K562 (cell line): Measurements from ENCODE around the gene RPL19. TPM values are rescaled to one million over a fixed set of nuclear protein-coding genes. Genes with fewer than 3 reads are reported as not detected.
"Not testable (repeated sequence)": the region's sequence is repeated elsewhere in the genome, so short reads cannot be mapped to it uniquely, and the experiment has no call there.

Experiments used
- ATAC-seq: fragments of 200-7000 bp; cut with Tn5 transposase; 3 replicates; pipeline ENCODE4 v1.9.1; 2020; ENCODE audit warnings: moderate library complexity
- BruUV-seq: library from RNA; stranded (reverse); fragments of 400-500 nt; replicated peaks from 2 replicates; lab custom pipeline; 2021; lab: Mats Ljungman, UMichigan
- CTCF ChIA-PET: fragments of 300-600 bp; formaldehyde crosslinking; extraction: SDS; loops from one replicate; lab custom pipeline; 2021; ENCODE audit warnings: low intra/inter-chr PET ratio; lab: Yijun Ruan, JAX
- POLR2A ChIA-PET: fragments of 300-600, 350-650 bp; sonication (Branson Sonifier 250); formaldehyde crosslinking; extraction: SDS; loops from one replicate; lab custom pipeline; 2021; ENCODE audit warnings: antibody characterized with exemption, inconsistent platforms; lab: Yijun Ruan, JAX
- DNase-seq, 4 experiments: peaks; one replicate each; pipeline versions ENCODE4 v3.0.0 to v3.0.0-alpha.2; 2011 to 2018; ENCODE audit warnings: low spot score in 3 of 4, mixed read lengths in 3 of 4; ENCODE audit errors: extremely low read depth in 1 of 4
- FAIRE-seq: peaks from 2 replicates; lab custom pipeline; 2011; peaks lifted over from hg19 to GRCh38; lab: Jason Lieb, UNC
- H2AFZ ChIP-seq: 2 replicates; pipeline ENCODE4 v1.6.0; 2011; ENCODE audit warnings: low read depth, low read length, control low read depth, inconsistent platforms
- H3K27ac ChIP-seq: fragments of 200-600 bp; 3 replicates; pipeline ENCODE4 v1.8.0; 2011; ENCODE audit warnings: low read depth, mild to moderate bottlenecking, control low read depth, inconsistent platforms, low read length, moderate library complexity, mixed read lengths; ENCODE audit errors: extremely low read depth
- H3K27me3 ChIP-seq, 2 experiments: fragments of 300-600 bp in 1 of 2; 2 replicates in 1 of 2; 3 replicates in 1 of 2; pipeline versions ENCODE4 v1.6.0 to v1.8.0; 2011; ENCODE audit warnings: inconsistent platforms in 2 of 2, low read length in 2 of 2, mild to moderate bottlenecking in 1 of 2, mixed read lengths in 1 of 2, moderate library complexity in 1 of 2; ENCODE audit not compliant: control insufficient read depth in 2 of 2, insufficient read depth in 2 of 2
- H3K36me3 ChIP-seq: fragments of 300-600 bp; 3 replicates; pipeline ENCODE4 v1.8.0; 2011; ENCODE audit warnings: mild to moderate bottlenecking, low read length, inconsistent platforms; ENCODE audit not compliant: control insufficient read depth, insufficient read depth
- H3K4me1 ChIP-seq, 2 experiments: fragments of 200-600 bp in 1 of 2; replicated peaks in 1 of 2; 2 replicates in 1 of 2; 3 replicates in 1 of 2; pipeline versions ENCODE4 v1.5.1 to v1.8.0; 2011; ENCODE audit warnings: inconsistent platforms in 2 of 2, low read length in 2 of 2, mild to moderate bottlenecking in 1 of 2, mixed read lengths in 1 of 2, moderate library complexity in 1 of 2; ENCODE audit not compliant: control insufficient read depth in 2 of 2, insufficient read depth in 2 of 2
- H3K4me2 ChIP-seq: 2 replicates; pipeline ENCODE4 v1.6.1; 2011; ENCODE audit warnings: low read length, control low read depth, inconsistent platforms, mixed read lengths; ENCODE audit not compliant: insufficient read depth
- H3K4me3 ChIP-seq: fragments of 200-600 bp; sonication (generic), shearing (Covaris generic); 2 replicates; pipeline ENCODE4 v1.5.1; 2016; ENCODE audit warnings: control low read depth, inconsistent platforms
- H3K79me2 ChIP-seq: fragments of 200-600 bp; 3 replicates; pipeline ENCODE4 v1.8.0; 2011; ENCODE audit warnings: low read length, inconsistent platforms; ENCODE audit not compliant: control insufficient read depth, insufficient read depth
- H3K9ac ChIP-seq, 2 experiments: 2 replicates each; pipeline versions ENCODE4 v1.6.0 to v1.6.1; 2011; ENCODE audit warnings: low read depth in 2 of 2, low read length in 2 of 2, control low read depth in 1 of 2, inconsistent platforms in 1 of 2, mild to moderate bottlenecking in 1 of 2, mixed read lengths in 1 of 2; ENCODE audit not compliant: insufficient read depth in 1 of 2
- H3K9me1 ChIP-seq: one replicate; pipeline ENCODE4 v1.6.0; 2011; ENCODE audit warnings: inconsistent platforms, mild to moderate bottlenecking, low read length, moderate library complexity; ENCODE audit not compliant: control insufficient read depth, insufficient read depth
- H3K9me3 ChIP-seq: replicated peaks from 2 replicates; pipeline ENCODE4 v1.5.1; 2011; ENCODE audit warnings: low read depth, low read length, inconsistent platforms; ENCODE audit not compliant: control insufficient read depth, insufficient read depth
- H4K20me1 ChIP-seq: replicated peaks from 2 replicates; pipeline ENCODE4 v1.6.1; 2011; ENCODE audit warnings: low read length, inconsistent platforms, mixed read lengths; ENCODE audit not compliant: control insufficient read depth, insufficient read depth
- BRD9 ChIP-seq: fragments of 450-650 bp; IDR thresholded peaks from 2 replicates; pipeline ENCODE4 v1.6.1; 2018; ENCODE audit warnings: low read depth; ENCODE audit not compliant: partially characterized antibody
- CTCF ChIP-seq, 3 experiments: IDR thresholded peaks in 2 of 3; conservative IDR thresholded peaks in 1 of 3; 2 replicates each; pipeline ENCODE4 v1.5.1; 2011 to 2012; ENCODE audit warnings: low read length in 3 of 3, mild to moderate bottlenecking in 3 of 3, control low read depth in 2 of 3, improper control_type of control experiment in 1 of 3, inconsistent platforms in 1 of 3, low read depth in 1 of 3, mixed read lengths in 1 of 3, moderate library complexity in 1 of 3; ENCODE audit not compliant: insufficient read depth in 2 of 3
- MBD1 ChIP-seq: fragments of 250-450 bp; sonication (Bioruptor Pico); IDR thresholded peaks from 2 replicates; pipeline ENCODE4 v1.8.0; 2022; ENCODE audit warnings: inconsistent platforms
- TCF7L2 ChIP-seq: fragments of 150-350 bp; IDR thresholded peaks from 2 replicates; pipeline ENCODE4 v1.6.1; 2016; ENCODE audit warnings: low read depth, mild to moderate bottlenecking, low read length, moderate library complexity
- WGBS: fragments of 100-300 bp; shearing (Covaris generic); methylation state at CpG from one replicate; pipeline ENCODE4 v1.1.6; 2016; ENCODE audit warnings: low coverage, mixed read lengths; ENCODE audit not compliant: insufficient coverage; ENCODE audit errors: missing lambda C conversion rate; 5-methylcytosine and 5-hydroxymethylcytosine counted together
- in situ Hi-C: fragments of 300-500 bp; cut with MboI; formaldehyde crosslinking; loops from 4 replicates; pipeline ENCODE4 v1.15.0; 2018; ENCODE audit warnings: inconsistent platforms, mixed read lengths
- intact Hi-C: fragments of 100-400 bp; cut with micrococcal nuclease; formaldehyde crosslinking; loops from 2 replicates; pipeline ENCODE4 v1.14.2; 2022
- polyA plus RNA-seq, 8 experiments: library from polyadenylated mRNA; depleted of rRNA in 4 of 8; stranded (reverse) in 5 of 8; unstranded in 3 of 8; fragments of >200 nt; fragmentation: Nextera tagmentation in 2 of 8; fragmentation: Illumina TruSeq in 1 of 8; extraction: Ambion mirVana in 2 of 8; extraction: Trizol in 1 of 8; gene quantifications; 2 replicates each; pipeline versions ENCODE4 v1.2.1 to v1.2.3, GENCODE V29; 2011 to 2014; ENCODE audit warnings: inconsistent platforms in 1 of 8, missing spikeins in 1 of 8
- total RNA-seq, 7 experiments: library from RNA; depleted of rRNA in 6 of 7; stranded (reverse); fragments of >200 nt in 6 of 7; fragmentation: Illumina TruSeq in 2 of 7; extraction: Trizol in 2 of 7; gene quantifications; 2 replicates each; pipeline versions ENCODE4 v1.2.1 to v1.2.3, GENCODE V29; 2011 to 2021; ENCODE audit warnings: low replicate concordance in 1 of 7
- TF ChIP-seq, protein P1 (sequence below): fragments of 250-450 bp; sonication (Bioruptor Pico); IDR thresholded peaks from 2 replicates; pipeline ENCODE4 v1.4.0; 2020; ENCODE audit warnings: borderline replicate concordance

The RPL19 gene
- total and polyA plus RNA-seq, 9 of the 15 experiments (the other 6 are each of a cell fraction or from before 2014, with no cell fraction given), result 2,263 to 4,614 (median 3,727) TPM

DNA sequence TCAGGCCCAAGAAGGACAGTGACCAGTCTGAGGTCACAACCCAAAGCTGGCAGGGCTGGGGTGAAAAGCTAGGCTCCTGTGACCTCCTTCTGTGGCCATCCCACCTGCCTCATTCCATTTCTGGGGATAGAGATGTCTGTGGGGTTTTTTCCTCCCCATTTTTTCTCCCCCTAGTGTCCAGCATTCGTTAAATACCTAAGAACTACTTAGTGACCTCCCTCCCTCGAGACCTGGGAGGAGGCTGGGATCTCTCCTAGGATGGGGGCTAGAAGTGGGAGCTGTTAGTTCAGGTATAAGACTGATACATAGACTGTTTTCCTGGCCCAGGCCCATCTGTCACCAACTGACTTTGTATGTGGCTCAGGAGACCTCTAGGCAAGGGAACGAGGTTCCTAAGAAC, 46.2 kb downstream of the RPL19 start:
- Histone ChIP-seq H3K27me3 (no peaks in the 10 kb centered on the region), H3K36me3 (no peaks in the 10 kb centered on the region), H3K27ac (no peak overlapping the region), H4K20me1 (no peaks in the 10 kb centered on the region), H3K79me2 (no peaks in the 10 kb centered on the region), H3K9ac (no peak overlapping the region; a peak in 1 of 4 replicates), H2AFZ (no peak overlapping the region)
- WGBS, result 31% methylated on average over 3 of the region's 3 CpGs
- POLR2A ChIA-PET, result interaction anchor here (0.5 to 1.6 kb wide), 4 partner anchors 8 to 321 kb away, joined by 3 to 5 read pairs (median 3); no protein-coding TSS in a partner anchor
- ATAC-seq, result peak; percentile 18; the same call in 1 of the 3 replicates
- TF ChIP-seq CTCF (IDR thresholded peaks at IDR 0.05 in 2 of 3, conservative IDR thresholded peaks at IDR 0.05 in 1 of 3; ENCODE audit: insufficient read depth in 2 of 3, low read depth in 1 of 3, low read length in 3 of 3) (peak in 2 of 3 experiments; percentile 12 to 37; a peak in 2 of 6 replicates), TCF7L2 (no peak), MBD1 (CRISPR knock-in tag) (no peak), BRD9 (no peak)
- TF ChIP-seq, protein P1, sequence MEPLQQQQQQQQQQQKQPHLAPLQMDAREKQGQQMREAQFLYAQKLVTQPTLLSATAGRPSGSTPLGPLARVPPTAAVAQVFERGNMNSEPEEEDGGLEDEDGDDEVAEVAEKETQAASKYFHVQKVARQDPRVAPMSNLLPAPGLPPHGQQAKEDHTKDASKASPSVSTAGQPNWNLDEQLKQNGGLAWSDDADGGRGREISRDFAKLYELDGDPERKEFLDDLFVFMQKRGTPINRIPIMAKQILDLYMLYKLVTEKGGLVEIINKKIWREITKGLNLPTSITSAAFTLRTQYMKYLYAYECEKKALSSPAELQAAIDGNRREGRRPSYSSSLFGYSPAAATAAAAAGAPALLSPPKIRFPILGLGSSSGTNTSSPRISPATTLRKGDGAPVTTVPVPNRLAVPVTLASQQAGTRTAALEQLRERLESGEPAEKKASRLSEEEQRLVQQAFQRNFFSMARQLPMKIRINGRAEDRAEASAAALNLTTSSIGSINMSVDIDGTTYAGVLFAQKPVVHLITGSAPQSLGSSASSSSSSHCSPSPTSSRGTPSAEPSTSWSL (CRISPR knock-in tag), result no peak
- TF ChIP-seq, all 486 proteins: peak for 1
- CTCF ChIA-PET, result no interaction called here
- H3K9me1 ChIP-seq, result no peaks in the 10 kb centered on the region
- no peak overlapping the region for H3K4me3 ChIP-seq
- BruUV-seq, result no TSS peak
- no peaks in the 10 kb centered on the region for H3K9me3 ChIP-seq
- in situ Hi-C loops (no loop called here), intact Hi-C loops (loop anchor here (10.0 kb wide), 1 partner anchor 91 kb away; the partner anchor contains the start of gene PLXDC1)
- no peak overlapping the region for H3K4me2 ChIP-seq
- H3K4me1 ChIP-seq, result peaks cover 2 to 8% of the 10 kb centered on the region in 2 experiments; a peak in 3 of 5 replicates
- FAIRE-seq (peak; percentile 59), DNase-seq (peak; percentile 24 to 39 (median 34))

GRCh38 chr17:39250076-39250475, 50.0 kb downstream of the RPL19 start:
- 72% methylated on average over 12 of the region's 12 CpGs for WGBS
- H3K9ac ChIP-seq, H3K36me3 ChIP-seq, H3K9me3 ChIP-seq, intact Hi-C loops, POLR2A ChIA-PET, H3K4me3 ChIP-seq, H3K27ac ChIP-seq, in situ Hi-C loops, H2AFZ ChIP-seq, H3K79me2 ChIP-seq, H3K4me2 ChIP-seq, H4K20me1 ChIP-seq, H3K27me3 ChIP-seq, DNase-seq, FAIRE-seq, ATAC-seq, H3K4me1 ChIP-seq, H3K9me1 ChIP-seq, BruUV-seq: not testable (repeated sequence)
- CTCF ChIA-PET, result interaction anchor here (0.8 kb wide), 1 partner anchor 818 kb away, joined by 3 read pairs; no protein-coding TSS in a partner anchor
